HG03045 (cell line): Measurements from ENCODE around the gene AOC1.

Source experiments
- ATAC-seq: cut with Tn5 transposase; IDR thresholded peaks from one replicate; pipeline ENCODE4 v1.9.1; 2021; ENCODE audit warnings: mild to moderate bottlenecking, moderate library complexity; ENCODE audit not compliant: unreplicated experiment

The AOC1 gene

GRCh38 chr7:150831851-150832250, 20.5 kb upstream of the AOC1 start:
- ATAC-seq = no peak

GRCh38 chr7:150835019-150835418, 17.3 kb upstream of the AOC1 start:
- no peak for ATAC-seq

- no peak for ATAC-seq
These were observed 16.5 kb upstream of the AOC1 start for GRCh38 chr7:150835702-150836280.

GRCh38 chr7:150838965-150839650, 13.2 kb upstream of the AOC1 start:
- ATAC-seq = no peak

GRCh38 chr7:150842018-150842417, 10.3 kb upstream of the AOC1 start:
- ATAC-seq = no peak

- no peak for ATAC-seq
These were observed 9.6 kb upstream of the AOC1 start for GRCh38 chr7:150842716-150843115.

- ATAC-seq = no peak
These were observed 6.9 kb upstream of the AOC1 start for GRCh38 chr7:150845421-150845861.

GRCh38 chr7:150846291-150847115, 5.8 kb upstream of the AOC1 start:
- no peak for ATAC-seq

GRCh38 chr7:150847536-150847935, 4.8 kb upstream of the AOC1 start:
- no peak for ATAC-seq

- no peak for ATAC-seq
These were observed 4.2 kb upstream of the AOC1 start for GRCh38 chr7:150848111-150848510.

- ATAC-seq = no peak
These were observed 3.7 kb upstream of the AOC1 start for GRCh38 chr7:150848561-150849115.

GRCh38 chr7:150849204-150849775, 3.0 kb upstream of the AOC1 start:
- ATAC-seq = no peak

GRCh38 chr7:150850273-150850672, 2.0 kb upstream of the AOC1 start:
- no peak for ATAC-seq

- ATAC-seq = no peak
These were observed 586 bp upstream of the AOC1 start for GRCh38 chr7:150851492-150852370.

GRCh38 chr7:150854066-150855000, 2.0 kb downstream of the AOC1 start:
- no peak for ATAC-seq

- ATAC-seq = no peak
These were observed 2.7 kb downstream of the AOC1 start for GRCh38 chr7:150855046-150855445.

GRCh38 chr7:150855476-150856302, 3.4 kb downstream of the AOC1 start:
- ATAC-seq = no peak
